Stimulated activated CD8-positive, alpha-beta memory T cell treated with anti-CD3 and anti-CD28 coated beads, Interleukin-2, amount 100 ng/mL, for 48 hours (primary cell): ENCODE data around the gene CDK13.

ENCODE experiments used
- DNase-seq, 2 donors: peaks; one replicate each; pipeline ENCODE4 v3.0.0-alpha.2; 2020; ENCODE audit warnings: low read depth in 2 of 2

Gene CDK13

GRCh38 chr7:40008223-40008815, 58.3 kb downstream of the CDK13 start:
- no peak for DNase-seq

GRCh38 chr7:40009301-40009700, 59.2 kb downstream of the CDK13 start:
- no peak for DNase-seq

GRCh38 chr7:40014376-40014775, 64.3 kb downstream of the CDK13 start:
- DNase-seq = no peak

- no peak for DNase-seq
Measured at GRCh38 chr7:40015790-40016296, 65.8 kb downstream of the CDK13 start.

GRCh38 chr7:40019558-40019957, 69.5 kb downstream of the CDK13 start:
- DNase-seq = no peak

GRCh38 chr7:40024048-40024447, 74.0 kb downstream of the CDK13 start:
- no peak for DNase-seq

- no peak for DNase-seq
Measured at GRCh38 chr7:40024841-40025240, 74.8 kb downstream of the CDK13 start.

- DNase-seq = no peak
Measured at GRCh38 chr7:40027545-40027944, 77.5 kb downstream of the CDK13 start.

- DNase-seq = no peak
Measured at GRCh38 chr7:40033826-40034225, 83.8 kb downstream of the CDK13 start.

- no peak for DNase-seq
Measured at GRCh38 chr7:40041456-40041855, 91.4 kb downstream of the CDK13 start.

- DNase-seq = no peak
Measured at GRCh38 chr7:40043164-40043563, 93.1 kb downstream of the CDK13 start.

- no peak for DNase-seq
Measured at GRCh38 chr7:40047661-40048060, 97.6 kb downstream of the CDK13 start.

GRCh38 chr7:40057292-40057691, 107.2 kb downstream of the CDK13 start:
- no peak for DNase-seq

GRCh38 chr7:40058026-40058425, 108.0 kb downstream of the CDK13 start:
- no peak for DNase-seq

GRCh38 chr7:40058636-40059035, 108.6 kb downstream of the CDK13 start:
- no peak for DNase-seq

GRCh38 chr7:40059057-40059456, 109.0 kb downstream of the CDK13 start:
- DNase-seq = no peak

GRCh38 chr7:40072268-40072667, 122.2 kb downstream of the CDK13 start:
- DNase-seq = no peak

GRCh38 chr7:40073239-40073638, 123.2 kb downstream of the CDK13 start:
- DNase-seq = no peak

- no peak for DNase-seq
Measured at GRCh38 chr7:40077849-40078248, 127.8 kb downstream of the CDK13 start.

- no peak for DNase-seq
Measured at GRCh38 chr7:40092182-40092581, 142.1 kb downstream of the CDK13 start.

GRCh38 chr7:40093631-40094350, 143.7 kb downstream of the CDK13 start:
- no peak for DNase-seq

GRCh38 chr7:40095230-40095629, 145.2 kb downstream of the CDK13 start:
- no peak for DNase-seq

GRCh38 chr7:40095695-40096327, 145.8 kb downstream of the CDK13 start:
- DNase-seq = no peak
